ENCODE results near the gene CPNE1. TPM values are rescaled to one million over a fixed set of nuclear protein-coding genes. Genes with fewer than 3 reads are reported as not detected.

CPNE1 gene
- total RNA-seq, 1 experiment from 2014 or later, result 217 TPM

GRCh38 chr20:35681960-35682359 is 17.3 kb upstream of the CPNE1 start:
- Histone ChIP-seq H3K4me1 (ENCODE audit: control insufficient read depth, insufficient read depth, low read length) (no peaks in the 10 kb centered on the region), H3K27me3 (ENCODE audit: control insufficient read depth, insufficient read depth, low read length) (no peaks in the 10 kb centered on the region), H3K36me3 (ENCODE audit: control insufficient read depth, insufficient read depth, low read length) (no peaks in the 10 kb centered on the region), H3K9me3 (ENCODE audit: control insufficient read depth, insufficient read depth, low read depth, low read length) (no peaks in the 10 kb centered on the region), H3K4me3 (ENCODE audit: low read depth in 2 of 2, low read length in 2 of 2) (no peak overlapping the region), H3K27ac (ENCODE audit: low read length) (no peak overlapping the region)
- ATAC-seq (no peak), DNase-seq (ENCODE audit: low read depth, low spot score) (no peak)
- no peak for TF ChIP-seq SIN3A (IDR thresholded peaks at IDR 0.05; ENCODE audit: borderline replicate concordance, insufficient read depth, low read depth, low read length)
- no peak for TF ChIP-seq CTCF (IDR thresholded peaks at IDR 0.05)
- no peak for TF ChIP-seq TCF7L2 (IDR thresholded peaks at IDR 0.05; ENCODE audit: low read depth, low read length)
- no peak for TF ChIP-seq REST (IDR thresholded peaks at IDR 0.05; ENCODE audit: insufficient read depth in 1 of 2, low read depth in 2 of 2, low read length in 1 of 2)
- no peak for TF ChIP-seq POLR2AphosphoS5 (IDR thresholded peaks at IDR 0.05; ENCODE audit: low read depth, low read length)
- BruUV-seq (replicated peaks), result no TSS peak
- intact Hi-C loops (cut with micrococcal nuclease; ENCODE audit: unreplicated experiment), result no loop called here
- in situ Hi-C loops (cut with HindIII; ENCODE audit: low pct_unique_long_range_greater_than_20kb, low sequenced_read_pairs), result no loop called here
- ChIA-PET CTCF (no interaction called here), POLR2A (no interaction called here)

DNA sequence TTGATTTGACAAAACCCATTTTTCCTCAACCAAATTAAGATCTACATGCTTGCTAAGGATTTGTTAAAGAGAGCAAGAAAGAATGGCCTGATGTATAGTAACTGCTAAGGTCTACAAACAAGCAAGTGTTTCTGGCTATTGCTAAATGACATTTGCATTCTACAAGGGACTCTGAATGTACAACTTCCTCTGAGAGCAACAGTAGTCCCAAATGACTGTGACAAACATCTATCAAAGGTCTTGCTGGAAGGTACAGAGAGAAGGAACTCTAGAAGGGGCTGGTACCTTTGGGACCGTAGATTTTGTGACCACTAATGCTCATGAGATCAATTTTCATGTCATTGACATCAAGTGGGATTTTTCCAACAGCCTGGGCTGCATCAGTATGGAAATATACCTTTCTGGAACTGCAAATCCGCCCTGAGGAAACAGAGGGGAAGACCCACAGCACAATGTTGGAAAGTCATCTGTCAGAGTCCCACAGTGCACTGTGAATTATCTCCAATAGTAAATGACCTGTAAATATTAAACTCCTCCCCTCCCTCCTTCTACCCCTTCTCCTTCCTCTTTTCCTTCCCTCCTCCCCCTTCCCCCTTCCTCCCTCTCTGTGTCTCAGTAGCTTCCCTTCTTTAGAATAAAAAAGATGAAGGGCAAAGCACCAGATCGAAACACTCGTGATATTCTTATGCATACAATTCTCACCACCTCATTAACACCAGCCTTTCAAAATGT is 15.9 kb upstream of the CPNE1 start:
- H3K36me3 ChIP-seq (ENCODE audit: control insufficient read depth, insufficient read depth, low read length), result no peaks in the 10 kb centered on the region
- TF ChIP-seq TCF7L2 (IDR thresholded peaks at IDR 0.05; ENCODE audit: low read depth, low read length), result no peak
- TF ChIP-seq CTCF (IDR thresholded peaks at IDR 0.05), result no peak
- TF ChIP-seq REST (IDR thresholded peaks at IDR 0.05; ENCODE audit: insufficient read depth in 1 of 2, low read depth in 2 of 2, low read length in 1 of 2), result no peak
- TF ChIP-seq SIN3A (IDR thresholded peaks at IDR 0.05; ENCODE audit: borderline replicate concordance, insufficient read depth, low read depth, low read length), result no peak
- no peak for TF ChIP-seq POLR2AphosphoS5 (IDR thresholded peaks at IDR 0.05; ENCODE audit: low read depth, low read length)
- no TSS peak for BruUV-seq (replicated peaks)
- intact Hi-C loops (cut with micrococcal nuclease; ENCODE audit: unreplicated experiment), result no loop called here
- H3K27me3 ChIP-seq (ENCODE audit: control insufficient read depth, insufficient read depth, low read length), result no peaks in the 10 kb centered on the region
- in situ Hi-C loops (cut with HindIII; ENCODE audit: low pct_unique_long_range_greater_than_20kb, low sequenced_read_pairs), result no loop called here
- H3K9me3 ChIP-seq (ENCODE audit: control insufficient read depth, insufficient read depth, low read depth, low read length), result no peaks in the 10 kb centered on the region
- ChIA-PET POLR2A (interaction anchor here (0.7 kb wide), 1 partner anchor 255 kb away, joined by 3 read pairs; no protein-coding TSS in a partner anchor), CTCF (no interaction called here)
- no peak for DNase-seq (ENCODE audit: low read depth, low spot score)
- no peak overlapping the region for H3K4me3 ChIP-seq (ENCODE audit: low read depth in 2 of 2, low read length in 2 of 2)
- no peak overlapping the region for H3K27ac ChIP-seq (ENCODE audit: low read length)
- ATAC-seq, result no peak
- H3K4me1 ChIP-seq (ENCODE audit: control insufficient read depth, insufficient read depth, low read length), result no peaks in the 10 kb centered on the region
